Activated CD4-positive, CD25-positive, alpha-beta regulatory T cell treated with anti-CD3 and anti-CD28 coated beads, Interleukin-2, amount 50 U/mL, for 16 hours (primary cell): ENCODE results near the gene RIBC2.
"Not testable (repeated sequence)": the region's sequence is repeated elsewhere in the genome, so short reads cannot be mapped to it uniquely, and the experiment has no call there.

ENCODE experiments used
- DNase-seq: peaks from one replicate; pipeline ENCODE4 v3.0.0-alpha.2; 2020; ENCODE audit warnings: low read depth, low spot score

Gene RIBC2

DNA sequence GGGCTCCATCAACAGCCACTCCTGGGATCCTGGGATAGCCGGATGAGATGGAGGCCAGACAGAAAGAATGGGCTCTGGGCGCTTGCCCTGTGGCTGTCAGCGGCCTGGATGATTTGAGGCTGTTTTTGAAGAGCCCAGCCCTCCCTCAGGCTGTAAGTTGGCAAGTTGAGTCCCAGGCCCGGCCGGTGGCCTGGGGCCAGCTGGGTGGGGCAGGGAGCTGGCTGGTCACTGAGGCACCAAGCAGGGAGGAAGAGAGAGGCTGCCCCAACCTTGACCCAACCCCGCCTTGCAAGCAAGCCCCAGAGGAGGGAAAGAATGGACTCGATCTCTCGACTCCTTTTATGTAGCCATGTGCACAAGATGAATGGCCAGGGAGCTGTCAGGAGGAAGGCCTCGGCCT is 34.9 kb downstream of the RIBC2 start:
- no peak for DNase-seq

DNA sequence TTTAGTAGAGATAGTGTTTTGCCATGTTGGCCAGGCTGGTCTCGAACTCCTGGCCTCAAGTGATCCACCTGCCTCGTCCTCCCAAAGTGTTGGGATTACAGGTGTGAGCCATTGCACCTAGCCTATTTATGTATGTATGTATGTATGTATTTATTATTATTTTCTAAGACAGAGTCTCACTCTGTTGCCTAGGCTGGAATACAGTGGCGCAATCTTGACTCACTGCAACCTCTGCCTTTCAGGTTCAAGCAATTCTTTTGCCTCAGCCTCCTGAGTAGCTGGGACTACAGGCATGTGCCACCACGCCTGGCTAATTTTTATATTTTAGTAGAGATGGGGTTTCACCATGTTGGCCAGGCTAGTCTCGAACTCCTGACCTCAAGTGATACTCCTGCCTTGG is 35.9 kb downstream of the RIBC2 start:
- not testable (repeated sequence) for DNase-seq

DNA sequence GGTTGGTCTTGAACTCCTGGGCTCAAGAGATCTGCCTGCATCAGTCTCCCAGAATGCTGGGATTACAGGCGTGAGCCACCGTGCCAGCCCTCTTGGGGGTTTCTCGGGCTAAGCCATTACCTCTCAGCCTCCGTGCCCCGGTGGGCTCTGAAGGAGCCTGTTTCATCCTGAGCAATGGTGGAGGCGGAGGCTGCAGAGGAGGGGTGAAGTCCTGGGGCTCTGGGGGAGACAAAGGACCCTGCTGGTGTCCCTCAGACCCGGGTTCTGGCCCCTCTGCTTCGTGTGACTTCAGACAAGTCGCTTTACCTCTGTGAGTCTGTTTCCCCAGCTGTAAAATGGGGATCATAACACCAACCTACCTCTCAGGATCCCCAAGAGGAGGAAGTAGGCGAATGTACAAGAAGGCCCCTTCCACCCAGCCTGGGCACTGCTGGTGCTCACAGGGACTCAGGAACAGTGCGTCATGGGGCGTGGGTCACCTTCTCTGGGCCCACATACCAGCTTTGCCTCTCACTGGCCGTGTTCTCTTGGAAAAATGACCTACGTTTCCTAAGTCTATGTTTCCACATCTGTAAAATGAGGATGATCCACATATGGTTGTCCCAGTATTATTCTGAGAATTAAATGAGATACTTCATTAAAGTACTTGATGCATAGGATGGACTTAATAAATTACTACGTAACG is 36.8 kb downstream of the RIBC2 start:
- no peak for DNase-seq

DNA sequence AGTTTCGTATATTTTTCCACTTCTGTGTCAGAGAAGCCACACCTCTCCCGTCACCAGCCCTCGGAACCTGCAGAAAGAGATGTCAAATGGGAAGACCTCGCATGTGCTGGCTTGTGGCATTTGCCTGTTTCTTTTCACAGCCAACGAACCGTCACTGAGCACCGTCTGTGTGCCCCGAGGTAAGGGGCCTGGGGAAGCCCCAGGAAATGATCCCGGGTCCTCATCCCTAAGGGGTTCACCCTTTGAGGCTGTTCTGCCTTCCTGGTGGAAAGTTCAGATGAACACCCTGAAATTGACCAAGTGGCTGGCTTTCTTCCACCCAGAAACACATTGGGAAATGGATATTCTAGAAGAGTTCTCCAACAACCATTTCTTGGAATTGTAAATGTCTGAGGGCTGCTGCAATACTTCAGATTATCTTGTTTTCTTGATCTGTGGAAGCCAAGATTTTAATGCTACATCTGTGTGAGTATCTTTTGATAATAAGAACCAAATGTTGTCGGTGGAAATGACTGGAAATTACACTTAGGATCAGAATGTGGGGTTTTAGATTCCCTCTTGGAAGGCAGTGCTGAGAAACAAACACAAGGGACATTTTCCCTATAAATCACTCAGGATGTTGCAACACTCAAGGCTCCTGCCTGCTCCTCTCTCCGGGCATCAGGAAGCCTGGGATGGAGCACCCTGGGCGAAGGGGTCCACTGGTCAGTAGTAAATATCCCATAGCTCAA is 37.6 kb downstream of the RIBC2 start:
- DNase-seq = no peak

DNA sequence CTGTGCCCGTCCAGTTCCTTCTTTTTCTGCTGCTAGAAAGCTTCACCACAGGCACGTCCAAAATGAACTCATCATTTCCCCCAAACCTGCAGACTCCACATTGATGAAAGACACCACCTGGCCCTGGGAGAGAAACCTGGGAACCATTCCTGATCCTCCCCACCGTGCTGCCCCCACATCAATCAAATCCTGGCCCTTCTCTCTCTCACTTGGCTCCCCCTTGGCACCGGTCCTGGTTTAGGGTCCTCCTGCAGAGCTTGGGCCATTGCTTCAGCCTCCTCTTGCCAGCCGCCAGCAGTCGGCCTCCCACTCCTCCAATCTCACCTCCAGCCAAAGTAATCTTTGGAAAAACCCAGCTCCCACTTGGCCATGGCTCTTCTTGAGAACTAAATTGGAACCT is 38.5 kb downstream of the RIBC2 start:
- no peak for DNase-seq

DNA sequence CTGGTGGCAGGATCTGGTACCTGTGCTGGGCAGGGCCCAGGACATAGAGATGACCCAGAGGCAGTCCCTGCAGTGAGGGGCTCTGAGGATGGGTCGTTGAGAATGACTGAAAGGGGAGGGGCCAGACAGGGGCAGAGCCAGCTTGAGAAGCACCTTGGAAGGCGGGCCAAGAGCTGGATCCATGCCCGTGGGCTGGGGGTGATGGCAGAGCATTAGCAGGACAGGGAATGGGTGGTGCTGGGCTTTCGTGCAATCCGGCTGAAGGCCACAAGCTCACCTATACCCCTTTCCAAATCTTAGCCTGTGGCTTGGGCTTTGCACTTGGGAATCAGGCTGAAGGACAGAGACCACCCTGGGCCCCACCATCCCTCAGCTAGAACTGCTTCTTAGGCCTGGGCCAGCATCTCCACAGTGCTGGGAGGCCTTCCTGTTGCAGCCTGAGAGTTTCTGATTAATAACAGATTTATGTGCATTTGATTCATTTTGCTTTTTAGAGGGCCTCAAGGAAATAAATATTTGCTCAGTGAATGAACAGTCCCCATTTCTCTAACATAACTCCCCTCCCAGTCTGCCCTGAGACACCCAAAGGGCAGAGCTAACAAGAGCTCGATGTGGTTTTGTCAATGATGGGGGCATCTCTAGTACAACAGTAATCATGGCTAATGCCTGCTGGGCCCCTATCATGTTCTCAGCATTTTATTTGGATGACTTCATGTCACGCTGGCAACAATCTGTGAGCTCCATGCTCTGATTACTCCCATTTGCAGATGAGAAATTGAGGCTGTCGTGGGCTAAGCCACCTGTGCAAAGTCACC is 39.3 kb downstream of the RIBC2 start:
- DNase-seq = no peak

DNA sequence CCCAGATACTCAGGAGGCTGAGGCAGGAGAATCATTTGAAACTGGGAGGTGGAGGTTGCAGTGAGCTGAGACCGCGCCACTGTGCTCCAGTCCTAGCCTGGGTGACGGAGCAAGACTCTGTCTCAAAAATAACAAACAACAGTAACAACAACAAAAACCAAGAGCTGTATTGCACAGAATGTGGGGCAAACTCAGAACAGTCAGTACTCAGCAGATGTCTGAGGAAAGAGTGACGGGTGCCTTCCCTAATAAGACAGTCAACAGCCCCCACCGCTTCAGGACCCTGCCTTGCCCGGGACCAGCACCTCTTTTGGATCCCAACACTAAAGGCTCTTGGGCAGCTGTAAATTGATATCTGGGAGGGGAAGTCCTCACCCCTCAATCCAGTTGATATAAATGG is 40.3 kb downstream of the RIBC2 start:
- no peak for DNase-seq

DNA sequence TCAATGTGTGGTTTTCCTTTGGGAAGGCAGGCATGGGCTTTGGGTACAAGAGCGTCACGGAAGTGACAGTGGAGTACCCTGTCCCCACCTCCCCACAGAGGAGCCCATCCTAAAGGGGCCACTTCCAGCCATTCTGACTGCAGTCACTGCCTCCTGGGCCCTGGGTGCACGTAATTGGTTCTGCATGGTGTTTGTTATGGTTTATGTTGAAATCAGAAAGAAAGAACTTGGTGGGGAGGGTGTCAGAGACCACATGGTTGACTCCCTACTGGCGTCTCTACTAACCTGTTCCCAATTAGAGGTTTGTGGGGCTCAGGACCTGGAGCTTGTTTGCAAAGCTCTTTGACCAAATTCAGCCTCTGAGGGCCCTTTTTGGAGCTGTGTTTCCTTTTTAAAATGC is 40.8 kb downstream of the RIBC2 start:
- DNase-seq = no peak

DNA sequence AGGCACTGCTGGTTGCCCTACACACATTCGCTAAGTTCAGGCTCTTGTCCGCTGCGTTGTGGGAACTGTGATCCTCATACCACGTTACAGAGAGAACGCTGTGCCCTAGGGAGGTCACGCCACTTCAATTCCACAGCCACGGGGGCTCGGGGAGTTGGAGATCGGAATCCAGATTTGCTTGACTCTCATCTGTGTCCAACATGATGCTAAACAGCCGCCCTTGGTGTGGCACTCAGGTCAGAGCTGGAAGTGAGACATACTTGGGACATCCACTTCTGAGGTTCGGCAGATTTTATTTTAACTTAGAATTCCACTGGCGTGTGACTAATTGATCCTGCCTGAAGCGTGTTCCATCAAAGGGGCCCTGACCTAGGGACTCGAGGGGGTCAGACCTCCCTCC is 41.7 kb downstream of the RIBC2 start:
- no peak for DNase-seq

DNA sequence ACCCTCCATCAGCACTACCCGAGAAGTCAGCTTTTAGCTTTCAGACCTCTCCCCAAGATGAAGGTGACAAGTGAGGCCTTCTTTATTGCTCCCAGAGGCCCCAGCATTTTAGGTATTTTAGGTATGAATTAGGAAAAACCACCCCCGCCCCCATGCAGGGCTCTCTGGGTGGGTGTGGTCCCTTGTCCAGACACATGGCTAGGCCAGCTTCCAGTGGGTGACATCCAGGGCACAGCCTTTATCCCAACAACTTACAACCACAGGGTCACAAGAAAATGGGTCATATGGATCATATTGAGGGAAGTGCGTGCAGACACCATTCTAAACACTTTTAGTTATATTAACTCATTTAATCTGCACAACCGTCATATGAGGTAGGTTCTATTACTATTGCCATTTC is 42.1 kb downstream of the RIBC2 start:
- DNase-seq = no peak

DNA sequence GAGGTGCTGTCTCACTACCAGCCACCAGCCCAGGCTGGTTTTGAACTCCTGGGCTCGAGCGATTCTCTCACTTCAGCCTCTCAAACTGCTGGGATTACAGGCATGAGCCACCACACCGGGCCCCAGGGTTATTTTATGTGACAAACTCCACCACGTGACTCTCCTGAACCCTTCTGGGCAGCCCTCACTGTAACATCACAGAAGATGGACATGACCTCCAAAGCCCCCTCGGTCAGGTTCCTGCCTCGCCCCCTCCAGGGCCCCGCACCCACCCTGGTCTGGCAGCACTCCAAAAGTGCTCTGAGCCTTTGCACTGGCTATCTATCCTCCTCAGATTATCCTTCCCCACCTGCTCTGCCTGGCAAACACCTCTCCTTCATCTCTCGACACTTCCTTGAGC is 43.3 kb downstream of the RIBC2 start:
- no peak for DNase-seq

DNA sequence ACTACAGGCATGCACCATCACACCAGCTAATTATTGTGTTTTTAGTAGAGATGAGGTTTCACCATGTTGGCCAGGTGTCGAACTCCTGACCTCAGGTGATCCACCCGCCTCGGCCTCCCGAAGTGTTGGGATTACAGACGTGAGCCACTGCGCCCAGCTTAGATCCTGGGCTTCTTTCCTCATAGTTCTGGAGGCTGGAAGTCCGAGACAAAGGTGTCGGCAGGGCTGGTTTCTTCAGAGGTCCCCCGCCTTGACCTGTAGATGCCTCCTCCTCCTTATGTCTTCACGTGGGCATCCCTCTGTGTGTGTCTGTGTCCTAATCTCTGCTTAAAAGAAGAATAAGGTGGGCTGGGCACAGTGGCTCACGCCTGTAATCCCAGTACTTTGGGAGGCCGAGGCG is 45.0 kb downstream of the RIBC2 start:
- DNase-seq = no peak

DNA sequence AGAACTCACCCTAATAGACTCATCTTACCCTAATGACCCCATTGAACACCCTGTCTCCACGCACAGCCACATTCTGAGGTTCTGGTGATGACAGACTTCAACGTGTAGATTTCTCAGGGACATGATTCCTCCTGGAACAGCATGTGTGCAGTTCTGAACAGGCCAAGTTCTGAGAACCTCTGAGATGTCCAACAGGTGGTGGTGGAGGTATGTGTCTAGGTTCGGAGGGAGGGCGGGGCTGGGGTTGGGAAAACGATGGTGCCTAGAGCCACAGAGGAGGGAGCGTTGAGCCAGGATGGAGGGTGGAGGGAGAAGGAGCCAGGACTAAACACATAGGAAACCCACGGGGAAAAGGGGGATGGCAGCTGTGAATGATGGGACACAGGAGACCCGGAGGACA is 45.7 kb downstream of the RIBC2 start:
- no peak for DNase-seq

DNA sequence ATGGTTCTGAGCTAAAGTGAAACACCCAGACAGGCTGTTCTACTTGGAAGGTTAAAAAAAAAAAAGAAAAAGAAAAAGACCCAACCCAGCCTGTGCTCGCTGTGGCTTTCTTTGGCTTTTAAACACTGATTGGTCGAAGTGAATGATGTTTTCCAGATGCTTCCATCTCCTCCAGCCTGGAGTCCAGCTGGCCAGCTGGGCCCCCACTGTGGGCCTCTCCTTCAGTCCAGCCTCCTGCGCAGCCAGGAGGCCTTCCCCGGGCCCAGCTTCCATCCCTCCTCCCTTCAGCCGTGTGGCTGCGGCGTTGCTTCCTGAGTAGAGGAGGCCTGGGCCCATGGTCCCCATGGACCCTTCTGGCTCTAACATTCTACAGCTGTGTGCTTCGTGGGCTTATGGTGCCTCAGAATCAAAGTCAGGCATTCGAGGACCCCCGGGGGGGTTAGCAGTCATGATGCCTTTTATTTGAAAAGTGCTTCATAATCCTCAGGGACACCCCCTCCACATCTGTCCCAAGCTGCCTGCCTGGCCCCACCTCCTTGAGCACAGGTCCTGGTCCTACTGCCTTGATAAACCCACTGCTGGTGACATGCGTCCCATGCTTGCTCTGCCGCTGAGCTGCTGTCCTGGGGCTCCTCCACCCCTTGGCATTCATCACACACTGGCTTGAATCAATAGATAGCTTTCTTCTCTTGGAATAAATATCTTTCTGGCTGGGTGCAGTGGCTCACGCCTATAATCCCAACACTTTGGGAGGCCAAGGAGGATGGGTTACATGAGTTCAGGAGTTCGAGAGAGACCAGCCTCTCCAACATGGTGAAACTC is 47.0 kb downstream of the RIBC2 start:
- no peak for DNase-seq

DNA sequence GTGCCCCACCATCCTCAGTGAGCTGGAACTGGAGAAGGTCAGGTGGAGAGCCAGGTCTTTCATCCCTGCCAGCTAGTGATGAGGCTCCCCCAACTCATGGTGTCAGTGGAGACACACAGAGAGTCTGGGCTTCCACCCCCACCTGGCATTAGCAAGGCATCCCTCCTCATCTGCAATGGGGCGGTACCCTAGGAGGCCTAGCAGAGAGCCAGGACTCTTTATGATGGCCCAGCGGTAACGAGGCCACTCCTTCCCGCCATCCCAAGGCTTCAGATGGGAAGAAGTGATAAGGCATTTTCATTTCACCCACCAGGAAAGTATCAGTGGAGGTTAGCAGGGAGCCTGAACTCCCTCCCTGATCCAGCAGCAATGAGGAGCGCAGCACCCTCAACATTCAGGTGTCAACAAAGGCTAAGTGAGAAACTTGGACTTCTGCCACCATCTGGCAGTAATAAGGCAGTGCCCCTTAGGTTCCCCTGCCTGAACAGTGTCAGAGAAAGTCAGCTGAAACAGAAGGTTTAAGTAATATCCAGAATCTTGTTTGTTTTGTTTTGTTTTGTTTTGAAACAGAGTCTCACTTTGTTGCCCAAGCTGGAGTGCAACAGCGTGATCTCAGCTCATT is 48.7 kb downstream of the RIBC2 start:
- no peak for DNase-seq

DNA sequence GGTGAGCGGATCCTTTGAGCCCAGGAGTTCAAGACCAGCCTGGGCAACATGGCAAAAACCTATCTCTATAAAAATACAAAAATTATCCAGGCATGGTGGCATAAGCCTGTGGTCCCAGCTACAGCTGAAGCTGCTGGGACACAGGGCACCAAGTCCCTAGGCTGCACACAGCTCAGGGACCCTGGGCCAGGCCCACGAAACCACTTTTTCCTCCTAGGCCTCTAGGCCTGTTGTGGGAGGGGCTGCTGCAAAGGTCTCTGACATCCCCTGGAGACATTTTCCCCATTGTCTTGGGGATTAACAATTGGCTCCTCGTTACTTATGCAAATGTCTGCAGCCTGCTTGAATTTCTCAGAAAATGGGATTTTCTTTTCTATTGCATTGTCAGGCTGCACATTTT is 50.2 kb downstream of the RIBC2 start:
- not testable (repeated sequence) for DNase-seq

DNA sequence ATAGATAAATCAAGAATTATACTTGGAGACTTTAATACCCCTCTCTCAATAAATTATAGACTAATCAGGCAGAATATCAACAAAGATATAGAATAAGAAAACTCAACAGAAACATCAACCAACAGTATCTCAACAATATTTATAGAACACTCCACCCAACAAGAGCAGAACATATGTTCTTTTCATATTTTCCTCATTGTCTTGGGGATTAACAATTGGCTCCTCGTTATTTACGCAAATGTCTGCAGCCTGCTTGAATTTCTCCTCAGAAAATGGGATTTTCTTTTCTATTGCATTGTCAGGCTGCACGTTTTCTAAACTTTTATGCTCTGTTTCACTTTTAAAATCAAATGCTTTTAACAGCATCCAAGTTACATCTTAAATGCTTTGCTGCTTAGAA is 52.1 kb downstream of the RIBC2 start:
- DNase-seq = no peak

DNA sequence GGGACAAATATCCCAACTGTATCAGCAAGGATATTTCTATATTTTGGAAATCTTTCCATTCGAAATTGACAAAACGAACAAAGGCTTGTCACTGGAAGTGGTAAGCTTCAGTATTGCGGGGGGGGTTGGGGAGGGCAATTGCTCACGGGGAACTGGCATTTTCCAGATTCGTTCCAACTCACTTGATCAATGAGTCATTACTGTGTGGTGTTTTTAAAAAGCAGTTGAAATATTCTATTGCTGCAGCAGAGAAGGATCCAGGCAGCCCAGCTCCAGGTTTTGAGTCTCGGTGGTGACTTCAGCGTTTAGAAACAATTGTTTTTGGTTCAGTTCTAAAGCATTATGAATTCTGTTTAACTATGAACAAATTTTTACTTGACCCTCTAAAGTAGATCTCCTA is 55.4 kb downstream of the RIBC2 start:
- DNase-seq = no peak

DNA sequence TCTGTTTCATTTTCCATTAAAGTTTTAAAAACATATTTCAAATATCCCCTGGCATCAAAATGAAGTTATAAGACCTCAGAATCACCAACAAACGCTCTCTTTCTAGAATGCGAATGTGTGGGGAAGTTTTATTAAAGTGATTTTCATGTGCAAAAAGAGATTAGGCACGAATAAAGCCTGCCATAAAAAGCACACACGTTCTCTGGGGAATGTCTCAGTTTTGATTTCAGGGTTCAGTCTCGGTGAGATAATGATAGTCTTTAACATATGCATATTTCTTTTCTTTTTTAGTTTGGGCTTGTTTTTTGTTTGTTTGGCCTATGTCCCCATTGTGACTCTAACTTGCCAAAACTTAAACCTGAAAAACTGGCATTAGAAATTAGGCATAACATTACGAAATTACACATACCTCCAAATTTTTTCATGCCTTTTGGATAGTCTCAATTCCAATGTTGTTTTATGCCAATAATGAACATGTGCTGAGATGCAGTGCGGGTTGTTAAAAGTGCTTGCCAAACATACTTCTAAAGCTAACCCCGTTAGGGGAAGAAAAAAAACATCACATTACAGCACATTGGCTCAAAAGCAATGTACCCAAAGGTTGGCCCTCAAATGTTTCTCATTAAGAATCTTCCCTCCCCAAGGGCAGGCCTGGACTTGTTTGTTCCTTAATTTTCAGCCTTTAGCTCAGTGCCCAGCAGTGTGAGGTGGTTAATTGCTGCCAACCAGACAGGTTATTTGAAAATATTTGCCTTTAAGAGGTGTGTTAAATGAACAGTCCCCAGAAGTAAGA is 56.0 kb downstream of the RIBC2 start:
- DNase-seq = no peak

DNA sequence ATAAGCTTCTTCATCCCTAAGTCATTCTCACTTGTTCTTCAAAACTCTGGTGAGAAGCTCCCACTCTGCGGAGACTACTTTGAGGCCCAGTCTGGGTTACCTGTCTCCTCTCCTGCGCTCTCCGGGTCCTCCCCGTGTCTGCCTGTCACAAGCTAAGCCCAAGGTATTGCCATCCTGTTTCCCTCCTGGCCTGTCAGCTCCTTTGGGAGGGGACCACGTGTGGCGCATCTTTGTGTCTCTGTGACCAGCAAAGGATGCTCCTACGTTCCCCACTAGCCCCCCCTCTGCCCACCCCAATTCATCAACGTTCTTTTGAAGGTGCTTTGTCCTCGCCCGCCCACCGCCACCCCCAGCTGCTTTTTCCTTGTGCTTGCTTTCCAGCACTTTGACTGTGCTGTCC is 57.4 kb downstream of the RIBC2 start:
- no peak for DNase-seq

DNA sequence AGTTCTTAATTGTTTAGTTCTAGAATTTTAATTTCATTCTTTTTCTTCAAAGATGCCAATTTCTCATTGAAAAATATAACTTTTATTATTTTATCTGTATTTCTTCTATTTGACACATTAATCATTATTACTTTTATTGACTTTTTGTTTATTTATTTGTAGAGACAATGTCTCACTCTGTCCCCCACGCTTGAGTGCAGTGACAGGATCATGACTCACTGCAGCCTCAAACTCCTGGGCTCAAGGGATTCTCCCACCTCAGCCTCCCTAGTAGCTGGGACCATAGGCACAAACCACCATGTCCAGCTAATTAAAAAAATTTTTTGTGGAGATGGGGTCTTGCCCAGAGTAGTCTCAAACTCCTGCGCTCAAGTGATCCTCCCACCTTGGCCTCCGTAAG is 58.9 kb downstream of the RIBC2 start:
- no peak for DNase-seq
